Prostate gland (tissue), 2 donors: ENCODE data around the gene ZMYND8. TPM values are rescaled to one million over a fixed set of nuclear protein-coding genes. Genes with fewer than 3 reads are reported as not detected.
A peak's percentile ranks its signal among the peaks of the same experiment; 100 is the strongest.
"Not testable (repeated sequence)": the region's sequence is repeated elsewhere in the genome, so short reads cannot be mapped to it uniquely, and the experiment has no call there.

Source experiments
- DNase-seq: peaks from one replicate; pipeline ENCODE4 v3.0.0-alpha.2; 2019; ENCODE audit warnings: low spot score
- H3K27ac ChIP-seq, 2 donors: fragments of 200-600 bp; sonication (generic); 2 replicates each; pipeline ENCODE4 v1.5.1; 2017 to 2019
- H3K27me3 ChIP-seq: fragments of 200-600 bp; sonication (generic); replicated peaks from 2 replicates; pipeline ENCODE4 v1.5.1; 2019; ENCODE audit not compliant: insufficient read depth
- H3K36me3 ChIP-seq, 2 donors: fragments of 200-600 bp; sonication (generic); 1 replicate in 1 of 2; 2 replicates in 1 of 2; pipeline versions ENCODE4 v1.5.1 to v1.8.1; 2017 to 2019
- H3K4me1 ChIP-seq: fragments of 200-600 bp; sonication (generic); replicated peaks from 2 replicates; pipeline ENCODE4 v1.5.1; 2019
- H3K4me3 ChIP-seq, 2 donors: fragments of 200-600 bp; sonication (generic); 2 replicates each; pipeline ENCODE4 v1.5.1; 2017 to 2019
- H3K9me3 ChIP-seq: fragments of 200-600 bp; sonication (generic); 2 replicates; pipeline ENCODE4 v1.5.1; 2017
- POLR2A ChIP-seq: fragments of 450-650 bp; IDR thresholded peaks from one replicate; pipeline ENCODE4 v1.6.1; 2016; ENCODE audit warnings: antibody characterized with exemption, mild to moderate bottlenecking
- POLR2AphosphoS5 ChIP-seq: sonication (generic); formaldehyde crosslinking; IDR thresholded peaks from one replicate; pipeline ENCODE4 v1.6.1; 2017; ENCODE audit warnings: antibody characterized with exemption
- WGBS: methylation state at CpG from one replicate; pipeline ENCODE4 v1.1.5; 2018; 5-methylcytosine and 5-hydroxymethylcytosine counted together
- intact Hi-C: fragments of 100-400 bp; cut with DNase I; formaldehyde crosslinking; loops from one replicate; pipeline ENCODE4 v1.14.2; 2022
- total RNA-seq, 2 donors: library from RNA; depleted of rRNA; stranded (reverse); fragments of >200 nt; gene quantifications; one replicate each; pipeline ENCODE4 v1.1.0, GENCODE V29; 2016
- TF ChIP-seq, protein P1 (sequence below), 4 experiments: fragments of 200-600 bp in 2 of 4; fragments of 450-650 bp in 2 of 4; sonication (generic) in 2 of 4; IDR thresholded peaks; 1 replicate in 3 of 4; 2 replicates in 1 of 4; pipeline ENCODE4 v1.5.1; 2016 to 2019; ENCODE audit warnings: antibody characterized with exemption in 4 of 4, mild to moderate bottlenecking in 2 of 4, moderate library complexity in 2 of 4

Gene ZMYND8
- total RNA-seq, 2 donors from 2014 or later = 19.9 to 70.9 TPM

DNA sequence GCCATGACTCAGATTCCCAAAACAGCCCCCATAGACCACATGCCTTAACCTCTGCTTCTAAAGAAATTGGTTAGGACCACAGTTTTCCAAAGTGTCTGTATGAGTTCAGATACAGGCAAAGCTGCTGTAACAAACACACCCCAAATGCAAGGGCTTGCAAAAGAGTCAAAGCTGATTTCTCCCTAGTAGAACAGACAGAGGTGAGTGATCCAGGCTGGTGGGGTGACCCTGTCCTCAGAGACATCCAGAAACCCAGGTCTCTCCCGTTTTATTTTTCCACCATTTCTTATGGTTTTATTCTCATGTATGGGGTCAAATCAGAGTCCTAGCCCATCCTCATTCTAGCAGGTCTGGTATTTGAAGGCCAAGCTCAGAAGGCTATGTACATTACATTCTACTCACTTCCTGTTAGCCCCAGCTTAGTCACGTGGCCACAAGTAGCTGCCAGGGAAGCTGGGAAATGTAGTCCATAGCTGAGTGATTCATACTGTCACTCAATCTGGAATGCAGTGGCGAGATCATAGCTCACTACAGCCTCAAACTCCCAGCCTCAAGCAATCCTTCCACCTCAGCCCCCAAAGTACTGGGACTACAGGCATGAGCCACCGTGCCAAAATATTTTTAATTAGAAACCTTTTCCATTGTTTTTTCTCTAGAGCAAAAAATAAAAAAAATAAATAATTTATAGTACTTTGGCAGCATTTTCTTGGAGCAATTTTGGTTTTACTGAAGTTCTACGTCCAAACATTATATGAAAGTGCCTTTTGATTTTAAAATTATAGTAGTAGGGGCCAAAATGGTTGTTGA is 175.2 kb downstream of the ZMYND8 start:
- Histone ChIP-seq H3K4me3 (no peak overlapping the region), H3K36me3 (peaks cover 0 to 14% of the 10 kb centered on the region in 2 donors), H3K4me1 (no peaks in the 10 kb centered on the region), H3K9me3 (no peaks in the 10 kb centered on the region), H3K27me3 (no peaks in the 10 kb centered on the region), H3K27ac (no peak overlapping the region)
- intact Hi-C loops = no loop called here
- TF ChIP-seq, protein P1, sequence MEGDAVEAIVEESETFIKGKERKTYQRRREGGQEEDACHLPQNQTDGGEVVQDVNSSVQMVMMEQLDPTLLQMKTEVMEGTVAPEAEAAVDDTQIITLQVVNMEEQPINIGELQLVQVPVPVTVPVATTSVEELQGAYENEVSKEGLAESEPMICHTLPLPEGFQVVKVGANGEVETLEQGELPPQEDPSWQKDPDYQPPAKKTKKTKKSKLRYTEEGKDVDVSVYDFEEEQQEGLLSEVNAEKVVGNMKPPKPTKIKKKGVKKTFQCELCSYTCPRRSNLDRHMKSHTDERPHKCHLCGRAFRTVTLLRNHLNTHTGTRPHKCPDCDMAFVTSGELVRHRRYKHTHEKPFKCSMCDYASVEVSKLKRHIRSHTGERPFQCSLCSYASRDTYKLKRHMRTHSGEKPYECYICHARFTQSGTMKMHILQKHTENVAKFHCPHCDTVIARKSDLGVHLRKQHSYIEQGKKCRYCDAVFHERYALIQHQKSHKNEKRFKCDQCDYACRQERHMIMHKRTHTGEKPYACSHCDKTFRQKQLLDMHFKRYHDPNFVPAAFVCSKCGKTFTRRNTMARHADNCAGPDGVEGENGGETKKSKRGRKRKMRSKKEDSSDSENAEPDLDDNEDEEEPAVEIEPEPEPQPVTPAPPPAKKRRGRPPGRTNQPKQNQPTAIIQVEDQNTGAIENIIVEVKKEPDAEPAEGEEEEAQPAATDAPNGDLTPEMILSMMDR (IDR thresholded peaks at IDR 0.05) = no peak
- TF ChIP-seq POLR2A (no peak), POLR2AphosphoS5 (no peak)
- peak; percentile 17 for DNase-seq
- WGBS = 76% methylated on average over 5 of the region's 5 CpGs

DNA sequence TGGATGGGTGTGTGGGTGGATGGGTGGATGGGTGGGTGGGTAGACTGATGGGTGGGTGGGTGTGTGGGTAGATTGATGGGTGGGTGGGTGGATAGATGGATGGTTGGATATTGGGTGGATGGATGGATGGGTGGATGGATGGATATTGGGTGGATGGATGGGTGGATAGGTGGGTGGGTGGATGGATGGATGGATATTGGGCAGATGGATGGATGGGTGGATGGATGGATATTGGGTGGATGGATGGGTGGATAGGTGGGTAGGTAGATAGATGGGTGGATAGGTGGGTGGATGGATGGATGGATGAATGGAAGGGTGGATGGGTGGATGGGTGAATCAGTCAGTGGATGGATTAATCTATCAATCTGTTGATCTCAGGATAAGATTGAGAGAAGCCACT is 177.2 kb downstream of the ZMYND8 start:
- no peak for DNase-seq
- no peaks in the 10 kb centered on the region for H3K9me3 ChIP-seq
- intact Hi-C loops = no loop called here
- no peak overlapping the region for H3K27ac ChIP-seq
- TF ChIP-seq, protein P1 (IDR thresholded peaks at IDR 0.05) = no peak
- TF ChIP-seq POLR2AphosphoS5 (no peak), POLR2A (no peak)
- no peaks in the 10 kb centered on the region for H3K4me1 ChIP-seq
- H3K4me3 ChIP-seq = no peak overlapping the region
- H3K36me3 ChIP-seq = peaks cover 0 to 14% of the 10 kb centered on the region in 2 donors
- no peaks in the 10 kb centered on the region for H3K27me3 ChIP-seq

DNA sequence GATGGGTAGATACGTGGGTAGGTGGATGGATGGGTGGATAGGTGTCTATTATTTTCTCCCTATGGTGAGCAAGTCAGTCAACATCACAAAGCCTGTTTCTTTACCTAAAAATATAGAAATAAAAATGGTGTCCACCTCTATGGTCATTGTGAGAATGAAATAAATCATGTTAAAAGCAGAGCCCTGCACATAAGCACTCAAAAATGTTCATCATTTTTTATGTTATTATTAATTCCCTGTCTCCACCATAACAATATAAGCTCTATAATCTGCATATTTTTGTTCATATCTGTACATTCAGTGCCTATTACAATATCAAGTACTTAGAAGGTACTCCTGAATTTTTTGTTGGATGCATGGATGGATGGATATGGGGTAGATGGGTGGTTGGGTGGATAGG is 177.6 kb downstream of the ZMYND8 start:
- H3K9me3 ChIP-seq = no peaks in the 10 kb centered on the region
- intact Hi-C loops = no loop called here
- no peaks in the 10 kb centered on the region for H3K4me1 ChIP-seq
- H3K27me3 ChIP-seq = no peaks in the 10 kb centered on the region
- peaks cover 0 to 14% of the 10 kb centered on the region in 2 donors for H3K36me3 ChIP-seq
- no peak overlapping the region for H3K27ac ChIP-seq
- 81% methylated on average over 1 of the region's 1 CpG for WGBS
- no peak for DNase-seq
- TF ChIP-seq, protein P1 (IDR thresholded peaks at IDR 0.05) = no peak
- TF ChIP-seq POLR2A (no peak), POLR2AphosphoS5 (no peak)
- H3K4me3 ChIP-seq = no peak overlapping the region

DNA sequence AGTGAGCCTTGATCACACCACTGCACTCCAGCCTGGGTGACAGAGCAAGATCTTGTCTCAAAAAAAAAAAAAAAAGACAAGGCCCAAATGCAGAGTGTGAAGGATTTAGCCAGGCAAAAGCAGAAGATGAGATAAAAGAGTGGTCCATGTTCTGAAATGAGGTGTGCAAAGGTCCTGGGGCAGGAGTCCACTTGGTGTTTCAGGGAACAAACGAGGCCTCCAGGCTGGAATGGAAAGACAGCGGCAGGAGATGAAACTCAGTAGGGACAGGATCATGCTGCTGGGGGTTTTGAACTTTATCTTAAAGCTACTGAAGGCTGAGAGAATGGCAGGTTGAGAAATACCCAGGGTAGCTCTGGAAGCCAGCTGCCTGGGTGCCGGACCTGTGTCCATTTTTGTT is 178.2 kb downstream of the ZMYND8 start:
- Histone ChIP-seq H3K36me3 (peaks cover 0 to 19% of the 10 kb centered on the region in 2 donors), H3K27me3 (no peaks in the 10 kb centered on the region), H3K27ac (no peak overlapping the region), H3K4me1 (no peaks in the 10 kb centered on the region), H3K4me3 (no peak overlapping the region), H3K9me3 (no peaks in the 10 kb centered on the region)
- no peak for DNase-seq
- intact Hi-C loops = no loop called here
- no peak for TF ChIP-seq POLR2A
- no peak for TF ChIP-seq POLR2AphosphoS5
- TF ChIP-seq, protein P1 (IDR thresholded peaks at IDR 0.05) = no peak
- 77% methylated on average over 3 of the region's 3 CpGs for WGBS

DNA sequence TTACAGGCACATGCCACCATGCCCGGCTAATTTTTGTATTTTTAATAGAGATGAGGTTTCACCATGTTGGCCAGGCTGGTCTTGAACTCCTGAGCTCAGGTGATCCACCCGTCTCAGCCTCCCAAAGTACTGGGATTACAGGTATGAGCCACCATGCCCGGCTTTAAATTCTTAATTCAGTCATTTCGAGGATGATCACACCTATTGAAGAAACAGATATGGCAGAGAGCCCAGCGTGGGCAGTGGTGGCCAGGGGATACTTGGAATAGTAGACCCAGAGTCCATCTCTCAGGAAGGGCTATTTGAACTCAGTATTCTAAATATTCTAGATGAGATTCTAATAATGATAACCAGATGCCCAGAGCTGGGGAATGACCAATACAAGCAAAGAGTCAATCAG is 180.3 kb downstream of the ZMYND8 start:
- WGBS = 89% methylated on average over 5 of the region's 5 CpGs
- H3K27me3 ChIP-seq, intact Hi-C loops, H3K4me1 ChIP-seq, H3K9me3 ChIP-seq, DNase-seq, H3K27ac ChIP-seq, H3K4me3 ChIP-seq: not testable (repeated sequence)
- H3K36me3 ChIP-seq = peaks cover 0 to 31% of the 10 kb centered on the region in 2 donors
